Measurements from ENCODE around the gene RASL11B. TPM values are rescaled to one million over a fixed set of nuclear protein-coding genes. Genes with fewer than 3 reads are reported as not detected.

RASL11B gene
- total and polyA plus RNA-seq, 8 donors = 0.83 to 6.4 (median 2.9) TPM; not detected in 1

- TF ChIP-seq POLR2A (IDR thresholded peaks at IDR 0.05) (no peak), POLR2AphosphoS5 (IDR thresholded peaks at IDR 0.05) (no peak), EP300 (IDR thresholded peaks at IDR 0.05) (no peak), CTCF (IDR thresholded peaks at IDR 0.05) (no peak)
- Histone ChIP-seq H3K9me3 (no peaks in the 10 kb centered on the region), H3K4me1 (no peaks in the 10 kb centered on the region), H3K27me3 (no peaks in the 10 kb centered on the region), H3K27ac (no peak overlapping the region), H3K4me3 (no peak overlapping the region), H3K36me3 (peaks cover 0 to 12% (median 0%) of the 10 kb centered on the region in 4 donors)
- intact Hi-C loops (cut with DNase I; ENCODE audit: low total_unique reads) = no loop called here
- DNase-seq = no peak
- WGBS, 5 donors = 43 to 75% (median 49%) methylated on average over 2 of the region's 2 CpGs
These were observed 27.2 kb downstream of the RASL11B start for GRCh38 chr4:52889354-52889753.

GRCh38 chr4:52889778-52890520 lies 27.8 kb downstream of the RASL11B start:
- Histone ChIP-seq H3K4me3 (no peak overlapping the region), H3K27me3 (no peaks in the 10 kb centered on the region), H3K27ac (no peak overlapping the region), H3K4me1 (no peaks in the 10 kb centered on the region), H3K9me3 (no peaks in the 10 kb centered on the region), H3K36me3 (peaks cover 0 to 6% (median 0%) of the 10 kb centered on the region in 4 donors)
- no peak for TF ChIP-seq EP300 (IDR thresholded peaks at IDR 0.05)
- TF ChIP-seq POLR2A (IDR thresholded peaks at IDR 0.05) = no peak
- no peak for TF ChIP-seq POLR2AphosphoS5 (IDR thresholded peaks at IDR 0.05)
- no peak for TF ChIP-seq CTCF (IDR thresholded peaks at IDR 0.05)
- intact Hi-C loops (cut with DNase I; ENCODE audit: low total_unique reads) = no loop called here
- WGBS, 5 donors = 58 to 70% (median 62%) methylated on average over 2 of the region's 2 CpGs
- no peak for DNase-seq

GRCh38 chr4:52890521-52890791 lies 28.3 kb downstream of the RASL11B start:
- WGBS, 5 donors = 68 to 88% (median 84%) methylated on average over 1 of the region's 1 CpG
- intact Hi-C loops (cut with DNase I; ENCODE audit: low total_unique reads) = no loop called here
- peaks cover 0 to 1% (median 0%) of the 10 kb centered on the region in 4 donors for H3K36me3 ChIP-seq
- no peak overlapping the region for H3K27ac ChIP-seq
- no peak for DNase-seq
- no peaks in the 10 kb centered on the region for H3K9me3 ChIP-seq
- TF ChIP-seq POLR2AphosphoS5 (IDR thresholded peaks at IDR 0.05) (no peak), CTCF (IDR thresholded peaks at IDR 0.05) (no peak), EP300 (IDR thresholded peaks at IDR 0.05) (no peak), POLR2A (IDR thresholded peaks at IDR 0.05) (no peak)
- H3K4me1 ChIP-seq = no peaks in the 10 kb centered on the region
- H3K4me3 ChIP-seq = no peak overlapping the region
- H3K27me3 ChIP-seq = no peaks in the 10 kb centered on the region

- Histone ChIP-seq H3K4me1 (no peaks in the 10 kb centered on the region), H3K27me3 (no peaks in the 10 kb centered on the region), H3K4me3 (no peak overlapping the region), H3K9me3 (no peaks in the 10 kb centered on the region), H3K36me3 (no peaks in the 10 kb centered on the region), H3K27ac (no peak overlapping the region)
- 88 to 100% (median 94%) methylated on average over 1 of the region's 1 CpG for WGBS, 5 donors
- TF ChIP-seq EP300 (IDR thresholded peaks at IDR 0.05) (no peak), POLR2AphosphoS5 (IDR thresholded peaks at IDR 0.05) (no peak)
- DNase-seq = no peak
- intact Hi-C loops (cut with DNase I; ENCODE audit: low total_unique reads) = no loop called here
These were observed 29.6 kb downstream of the RASL11B start for GRCh38 chr4:52891743-52892142.

- intact Hi-C loops (cut with DNase I; ENCODE audit: low total_unique reads) = no loop called here
These were observed 30.8 kb downstream of the RASL11B start for GRCh38 chr4:52892880-52893279.

More at GRCh38 chr4:52892880-52893279, 30.8 kb downstream of the RASL11B start:
- WGBS, 5 donors = 63 to 80% (median 73%) methylated on average over 3 of the region's 3 CpGs
- Histone ChIP-seq H3K4me3 (no peak overlapping the region), H3K27me3 (no peaks in the 10 kb centered on the region), H3K27ac (no peak overlapping the region), H3K36me3 (no peaks in the 10 kb centered on the region), H3K4me1 (no peaks in the 10 kb centered on the region), H3K9me3 (no peaks in the 10 kb centered on the region)
- DNase-seq = no peak
- TF ChIP-seq EP300 (IDR thresholded peaks at IDR 0.05) (no peak), CTCF (IDR thresholded peaks at IDR 0.05) (no peak), POLR2AphosphoS5 (IDR thresholded peaks at IDR 0.05) (no peak), POLR2A (IDR thresholded peaks at IDR 0.05) (no peak)
